ENCODE results near the gene ZKSCAN5. TPM values are rescaled to one million over a fixed set of nuclear protein-coding genes. Genes with fewer than 3 reads are reported as not detected.

Gene ZKSCAN5
- total RNA-seq, 1 experiment from 2014 or later = 13.3 TPM

- TSS peak; percentile 38 for BruUV-seq (replicated peaks)
- intact Hi-C loops (cut with micrococcal nuclease; ENCODE audit: unreplicated experiment) = no loop called here
These were observed 46.9 kb downstream of the ZKSCAN5 start for GRCh38 chr7:99551334-99551733.

GRCh38 chr7:99551767-99552463 lies 47.5 kb downstream of the ZKSCAN5 start, which contains the start of gene FAM200A:
Gene FAM200A (minus strand): TSS chr7:99552114. CDS start chr7:99548407, 3,707 bp downstream.
- intact Hi-C loops (cut with micrococcal nuclease; ENCODE audit: unreplicated experiment) = loop anchor here (1.0 kb wide), 1 partner anchor 52 kb away; the partner anchor contains the start of gene ZNF394
- Histone ChIP-seq H3K9me3 (ENCODE audit: low read depth, low read length, poor library complexity, severe bottlenecking) (no peaks in the 10 kb centered on the region), H3K36me3 (ENCODE audit: insufficient read depth, low read length, poor library complexity, severe bottlenecking) (peaks cover 26% of the 10 kb centered on the region), H3K4me1 (ENCODE audit: insufficient read depth, low read length, poor library complexity, severe bottlenecking) (peaks cover under 1% of the 10 kb centered on the region), H3K27ac (ENCODE audit: low read depth, low read length, poor library complexity, severe bottlenecking) (peak within 1 kb of the TSS; percentile 87), H3K27me3 (replicated peaks; ENCODE audit: insufficient read depth, low read depth, low read length, poor library complexity) (no peaks in the 10 kb centered on the region), H3K4me3 (ENCODE audit: low read depth, low read length, poor library complexity, severe bottlenecking) (peak within 1 kb of the TSS; percentile 76)
- no TSS peak for BruUV-seq (replicated peaks)
- ChIA-PET POLR2A (ENCODE audit: low non-redundant PET) (interaction anchor here (0.6 kb wide), 1 partner anchor 51 kb away, joined by 7 read pairs; the partner anchor contains the start of gene ZNF394), CTCF (interaction anchor here (1.1 kb wide), 1 partner anchor 64 kb away, joined by 3 read pairs; the partner anchor contains the start of gene ZSCAN25)
- TF ChIP-seq CTCF (conservative IDR thresholded peaks at IDR 0.05; ENCODE audit: low read depth, low read length) = no peak
- TF ChIP-seq EZH2 (IDR thresholded peaks at IDR 0.05; ENCODE audit: borderline replicate concordance, low read depth, low read length, poor library complexity, severe bottlenecking) = no peak
- peak; percentile 97 for DNase-seq (ENCODE audit: low spot score)

More at GRCh38 chr7:99551334-99551733, 46.9 kb downstream of the ZKSCAN5 start:
- Histone ChIP-seq H3K27me3 (replicated peaks; ENCODE audit: insufficient read depth, low read depth, low read length, poor library complexity) (no peaks in the 10 kb centered on the region), H3K27ac (ENCODE audit: low read depth, low read length, poor library complexity, severe bottlenecking) (peak overlapping the region; percentile 87), H3K36me3 (ENCODE audit: insufficient read depth, low read length, poor library complexity, severe bottlenecking) (peaks cover 27% of the 10 kb centered on the region), H3K9me3 (ENCODE audit: low read depth, low read length, poor library complexity, severe bottlenecking) (no peaks in the 10 kb centered on the region), H3K4me1 (ENCODE audit: insufficient read depth, low read length, poor library complexity, severe bottlenecking) (no peaks in the 10 kb centered on the region), H3K4me3 (ENCODE audit: low read depth, low read length, poor library complexity, severe bottlenecking) (peak overlapping the region; percentile 76)
- ChIA-PET POLR2A (ENCODE audit: low non-redundant PET) (no interaction called here), CTCF (no interaction called here)
- no peak for TF ChIP-seq CTCF (conservative IDR thresholded peaks at IDR 0.05; ENCODE audit: low read depth, low read length)
- no peak for TF ChIP-seq EZH2 (IDR thresholded peaks at IDR 0.05; ENCODE audit: borderline replicate concordance, low read depth, low read length, poor library complexity, severe bottlenecking)
- no peak for DNase-seq (ENCODE audit: low spot score)

GRCh38 chr7:99553039-99553438 lies 48.6 kb downstream of the ZKSCAN5 start:
- H3K9me3 ChIP-seq (ENCODE audit: low read depth, low read length, poor library complexity, severe bottlenecking) = no peaks in the 10 kb centered on the region
- POLR2A ChIA-PET (ENCODE audit: low non-redundant PET) = no interaction called here
- DNase-seq (ENCODE audit: low spot score) = no peak
- CTCF ChIA-PET = no interaction called here
- intact Hi-C loops (cut with micrococcal nuclease; ENCODE audit: unreplicated experiment) = no loop called here
- peaks cover 14% of the 10 kb centered on the region for H3K36me3 ChIP-seq (ENCODE audit: insufficient read depth, low read length, poor library complexity, severe bottlenecking)
- no TSS peak for BruUV-seq (replicated peaks)
- no peak overlapping the region for H3K27ac ChIP-seq (ENCODE audit: low read depth, low read length, poor library complexity, severe bottlenecking)
- no peak for TF ChIP-seq EZH2 (IDR thresholded peaks at IDR 0.05; ENCODE audit: borderline replicate concordance, low read depth, low read length, poor library complexity, severe bottlenecking)
- TF ChIP-seq CTCF (conservative IDR thresholded peaks at IDR 0.05; ENCODE audit: low read depth, low read length) = no peak
- no peaks in the 10 kb centered on the region for H3K27me3 ChIP-seq (replicated peaks; ENCODE audit: insufficient read depth, low read depth, low read length, poor library complexity)
- H3K4me1 ChIP-seq (ENCODE audit: insufficient read depth, low read length, poor library complexity, severe bottlenecking) = peaks cover 3% of the 10 kb centered on the region
- H3K4me3 ChIP-seq (ENCODE audit: low read depth, low read length, poor library complexity, severe bottlenecking) = no peak overlapping the region

Measured in A673 (cell line).